Stimulated activated CD8-positive, alpha-beta memory T cell treated with anti-CD3 and anti-CD28 coated beads, Interleukin-15, amount 100 ng/mL, for 24 hours (primary cell): Measurements from ENCODE around the gene ITFG1.
"Not testable (repeated sequence)": the region's sequence is repeated elsewhere in the genome, so short reads cannot be mapped to it uniquely, and the experiment has no call there.

Experiments used
- DNase-seq: peaks from one replicate; pipeline ENCODE4 v3.0.0-alpha.2; 2020; ENCODE audit warnings: low read depth

ITFG1 gene

DNA sequence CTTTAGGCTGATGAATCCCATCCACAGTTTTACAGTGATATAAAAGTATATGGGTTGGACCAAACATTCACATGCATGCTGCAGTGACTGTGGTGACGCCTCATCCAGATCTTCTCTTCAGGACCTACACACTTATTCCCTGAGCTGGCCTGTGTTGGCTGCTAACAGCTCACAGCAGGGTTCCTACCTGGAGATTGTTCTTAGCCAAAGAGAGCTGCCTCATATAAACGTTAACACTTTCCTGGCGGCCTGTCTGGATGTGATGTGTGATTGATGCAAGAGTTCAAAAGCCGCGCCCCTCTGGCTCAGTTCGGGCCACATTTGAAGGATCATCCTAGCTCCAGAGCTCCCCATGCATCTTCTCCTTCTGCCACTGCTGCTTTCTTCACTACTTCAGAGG, 224.1 kb downstream of the ITFG1 start:
- DNase-seq: no peak

- no peak for DNase-seq
Measured at GRCh38 chr16:47230296-47230695, 230.6 kb downstream of the ITFG1 start.

DNA sequence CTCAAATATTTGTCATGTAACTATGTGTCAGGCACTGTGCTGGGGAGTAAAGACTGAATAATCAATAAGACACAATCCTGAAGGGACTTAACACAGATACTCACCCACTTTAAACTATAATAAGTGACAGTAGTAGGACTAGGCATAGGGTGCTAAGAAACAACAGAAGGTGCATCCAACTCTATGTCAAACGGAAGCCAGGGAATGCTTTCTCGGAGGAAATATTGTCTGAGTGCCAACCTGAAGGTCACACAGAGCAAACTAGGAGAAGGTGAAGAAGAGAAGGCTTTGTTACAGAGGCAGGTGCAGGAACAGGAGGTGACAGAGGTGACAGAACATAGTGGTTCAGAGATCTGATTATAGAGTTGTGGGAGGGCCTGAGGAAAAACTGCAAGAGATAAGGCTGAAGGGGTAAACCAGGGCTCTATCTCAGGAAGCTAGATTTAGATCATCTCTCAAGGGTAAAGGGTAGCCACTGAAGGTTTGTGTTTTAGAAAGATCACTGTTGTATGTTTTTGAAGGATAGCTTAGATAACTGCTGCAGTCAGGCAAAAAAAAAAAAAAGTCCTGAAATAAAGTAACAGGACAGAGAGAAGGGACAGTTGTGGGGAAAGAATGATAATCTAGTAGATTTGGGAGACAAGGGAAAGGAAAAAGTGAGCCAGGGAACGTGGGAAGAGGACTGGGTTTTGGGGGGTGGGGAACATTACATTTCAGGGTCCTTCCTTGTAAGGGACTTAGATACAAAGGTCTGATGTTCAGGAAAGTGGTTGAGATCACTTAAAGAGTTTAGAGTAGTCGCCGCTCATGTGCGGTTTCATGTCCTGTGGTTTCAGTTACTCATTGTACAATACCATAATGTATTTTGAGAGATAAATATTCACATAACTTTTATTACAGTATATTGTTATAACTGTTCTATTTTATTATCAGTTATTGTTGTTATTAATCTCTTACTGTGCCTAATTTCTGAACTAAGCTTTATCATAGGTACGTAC, 231.5 kb downstream of the ITFG1 start:
- DNase-seq: no peak

- no peak for DNase-seq
Measured at GRCh38 chr16:47228241-47228640, 232.6 kb downstream of the ITFG1 start.

GRCh38 chr16:47213761-47214440, 247.0 kb downstream of the ITFG1 start:
- DNase-seq: no peak

DNA sequence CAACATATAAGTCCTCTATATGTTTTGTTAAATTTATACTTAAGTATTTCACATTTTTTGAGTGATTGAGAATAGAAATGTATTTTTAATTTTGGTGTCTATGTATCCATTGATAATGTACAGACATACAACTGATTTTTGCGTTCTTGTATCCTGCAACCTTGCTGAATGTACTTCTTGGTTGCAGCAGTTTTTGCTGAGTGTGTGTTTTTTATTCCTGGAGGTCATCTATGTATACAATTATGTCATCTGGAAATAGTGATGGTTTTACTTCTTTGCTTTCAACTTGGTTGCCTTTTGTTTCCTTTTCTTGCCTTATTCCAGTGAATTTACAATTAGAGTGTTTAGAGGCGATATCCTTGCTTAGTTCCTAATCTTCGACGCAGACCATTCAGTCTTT, 249.6 kb downstream of the ITFG1 start:
- DNase-seq: no peak

GRCh38 chr16:47204736-47205504, 255.9 kb downstream of the ITFG1 start:
- no peak for DNase-seq

DNA sequence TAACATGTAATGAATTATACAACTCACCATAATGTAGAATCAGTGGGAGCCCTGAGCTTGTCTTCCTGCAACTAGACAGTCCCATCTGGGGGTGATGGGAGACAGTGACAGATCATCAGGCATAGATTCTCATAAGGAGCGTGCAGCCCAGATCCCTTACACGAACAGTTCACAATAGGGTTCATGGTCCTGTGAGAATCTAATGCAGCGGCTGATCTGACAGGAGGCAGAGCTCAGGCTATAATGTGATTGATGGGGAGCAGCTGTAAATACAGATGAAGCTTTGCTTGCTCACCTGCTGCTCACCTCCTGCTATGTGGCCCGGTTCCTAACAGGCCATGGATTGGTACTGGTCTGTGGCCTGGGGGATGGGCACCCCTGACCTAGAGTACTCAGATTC, 257.4 kb downstream of the ITFG1 start:
- DNase-seq: not testable (repeated sequence)

DNA sequence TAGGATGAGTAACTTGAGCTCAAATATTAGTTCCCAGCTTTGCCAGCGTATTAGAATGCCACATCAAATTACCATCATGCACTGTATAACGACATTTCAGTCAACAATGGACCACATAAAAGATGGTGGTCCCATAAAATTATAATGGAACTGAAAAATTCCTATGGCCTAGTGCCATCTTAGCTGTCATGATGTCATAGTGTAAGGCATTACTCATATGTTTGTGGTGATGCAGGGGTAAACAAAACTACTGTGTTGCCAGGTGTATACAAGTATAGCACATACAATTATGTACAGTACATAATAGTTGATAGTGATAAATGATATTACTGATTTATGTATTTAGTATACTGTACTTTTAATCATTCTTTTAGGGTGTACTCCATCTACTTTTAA, 262.7 kb downstream of the ITFG1 start:
- DNase-seq: no peak

GRCh38 chr16:47197536-47198179, 263.2 kb downstream of the ITFG1 start:
- no peak for DNase-seq

DNA sequence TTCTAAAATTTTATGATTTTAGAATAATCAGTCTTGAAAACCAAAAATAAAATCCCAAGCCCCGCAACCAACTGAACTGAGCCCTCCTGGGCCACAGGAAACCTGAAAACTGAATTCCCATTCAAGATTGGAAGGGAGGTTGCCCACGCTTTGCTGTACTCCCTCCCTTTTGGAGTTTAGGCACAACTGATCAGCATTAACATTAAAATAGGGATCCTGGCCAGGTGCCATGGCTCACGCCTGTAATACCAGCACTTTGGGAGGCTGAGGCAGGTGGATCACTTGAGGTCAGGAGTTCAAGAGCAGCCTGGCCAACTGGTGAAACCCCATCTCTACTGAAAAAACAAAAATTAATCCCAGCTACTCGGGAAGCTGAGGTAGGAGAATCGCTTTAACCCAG, 264.4 kb downstream of the ITFG1 start:
- DNase-seq: no peak

DNA sequence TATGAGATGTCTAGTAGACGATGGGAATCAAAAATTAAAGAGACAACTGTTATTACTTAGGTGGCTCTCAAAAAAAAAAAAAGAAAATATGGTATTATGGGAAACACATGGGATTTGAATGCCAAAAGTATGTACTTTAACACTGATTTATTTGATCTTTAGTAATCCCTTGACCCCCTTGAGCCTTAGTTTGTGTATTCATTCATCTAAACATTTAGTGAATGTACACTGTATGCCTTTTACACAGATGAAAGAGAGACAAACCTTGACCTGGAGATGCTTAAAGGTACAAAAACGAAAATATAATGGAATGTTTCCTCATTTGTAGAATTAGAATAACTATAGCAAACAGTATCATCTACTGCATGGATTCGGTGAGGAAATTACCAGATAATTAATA, 278.5 kb downstream of the ITFG1 start:
- DNase-seq: no peak

DNA sequence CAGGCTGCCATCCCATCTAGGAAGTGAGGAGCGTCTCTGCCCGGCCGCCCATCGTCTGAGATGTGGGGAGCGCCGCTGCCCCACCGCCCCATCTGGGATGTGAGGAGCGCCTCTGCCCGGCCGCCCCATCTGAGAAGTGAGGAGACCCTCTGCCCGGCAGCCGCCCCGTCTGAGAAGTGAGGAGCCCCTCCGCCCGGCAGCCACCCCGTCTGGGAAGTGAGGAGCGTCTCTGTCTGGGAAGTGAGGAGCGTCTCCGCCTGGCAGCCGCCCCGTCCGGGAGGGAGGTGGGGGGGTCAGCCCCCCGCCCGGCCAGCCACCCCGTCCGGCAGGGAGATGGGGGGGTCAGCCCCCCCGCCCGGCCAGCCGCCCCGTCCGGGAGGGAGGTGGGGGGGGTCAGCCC, 279.8 kb downstream of the ITFG1 start:
- DNase-seq: not testable (repeated sequence)

DNA sequence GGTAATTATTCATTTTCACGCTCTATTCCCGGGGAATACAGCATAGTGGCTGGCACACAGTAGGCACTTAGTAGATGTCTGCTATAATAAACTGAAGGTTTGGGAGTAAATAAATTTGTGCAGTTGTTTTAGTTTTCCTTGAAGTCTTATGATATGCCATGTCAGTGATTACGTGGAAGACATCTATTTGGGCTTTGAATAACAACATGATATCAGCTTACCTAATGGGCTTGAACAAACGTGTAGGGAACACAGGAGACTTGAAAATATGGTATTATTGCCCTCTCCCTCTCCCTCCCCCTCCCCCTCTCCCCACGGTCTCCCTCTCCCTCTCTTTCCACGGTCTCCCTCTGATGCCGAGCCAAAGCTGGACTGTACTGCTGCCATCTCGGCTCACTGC, 280.8 kb downstream of the ITFG1 start:
- DNase-seq: no peak

GRCh38 chr16:47175152-47175551, 285.7 kb downstream of the ITFG1 start:
- no peak for DNase-seq

- DNase-seq: no peak
Measured at GRCh38 chr16:47162670-47163420, 298.0 kb downstream of the ITFG1 start.

DNA sequence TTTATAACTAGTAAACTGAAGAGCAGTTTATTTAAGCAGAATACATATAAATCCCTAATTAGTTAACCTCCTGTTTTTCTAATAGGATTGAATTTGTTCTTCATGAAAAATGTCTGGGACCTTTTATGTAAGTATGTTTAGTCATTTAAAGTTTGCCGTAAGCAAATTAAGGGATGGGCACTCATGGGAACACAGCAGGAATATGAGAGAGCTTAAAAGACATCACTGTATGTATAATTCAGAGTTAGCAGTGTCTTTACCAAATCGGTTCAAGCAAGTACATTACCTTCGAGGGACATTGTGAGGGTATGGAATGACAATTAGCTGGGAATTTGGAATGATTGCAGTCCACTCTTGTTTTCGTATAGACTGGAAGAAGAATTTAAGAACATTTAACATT, 299.4 kb downstream of the ITFG1 start:
- DNase-seq: no peak

- DNase-seq: no peak
Measured at GRCh38 chr16:47160422-47160821, 300.4 kb downstream of the ITFG1 start.

GRCh38 chr16:47158992-47159391, 301.9 kb downstream of the ITFG1 start:
- no peak for DNase-seq

DNA sequence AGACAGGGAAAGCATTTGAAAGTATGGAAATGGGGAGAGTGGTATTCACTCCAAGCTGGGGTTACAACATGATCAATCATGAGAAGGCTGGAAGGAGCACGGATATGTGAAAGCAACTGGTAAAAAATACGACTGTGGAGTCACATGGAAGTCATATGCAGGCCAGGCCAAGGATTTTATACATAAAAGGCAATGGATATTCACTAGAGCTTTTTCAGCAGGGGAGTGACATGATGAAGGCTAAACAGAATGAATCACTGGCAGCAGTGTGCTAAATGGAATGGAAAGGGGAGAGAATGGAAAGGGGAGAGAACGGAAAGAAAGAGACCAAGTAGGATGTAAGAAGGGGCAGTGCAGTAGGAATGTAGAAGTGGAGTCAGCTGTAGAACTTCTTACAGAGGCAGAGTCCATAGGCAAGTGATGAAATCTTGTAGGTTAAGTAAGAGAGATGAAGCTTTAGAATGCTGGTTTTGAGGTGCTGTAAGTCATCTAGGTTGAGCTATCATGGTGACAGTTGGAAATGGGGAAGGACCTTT, 304.1 kb downstream of the ITFG1 start:
- no peak for DNase-seq

GRCh38 chr16:47152501-47152900, 308.4 kb downstream of the ITFG1 start:
- not testable (repeated sequence) for DNase-seq
